Peyer's patch (tissue), 4 donors: Measurements from ENCODE around the gene SLC46A3. TPM values are rescaled to one million over a fixed set of nuclear protein-coding genes. Genes with fewer than 3 reads are reported as not detected.
A peak's percentile ranks its signal among the peaks of the same experiment; 100 is the strongest.

Experiments
- DNase-seq, 3 donors: peaks; one replicate each; pipeline ENCODE4 v3.0.0-alpha.2; 2017 to 2019
- H3K27ac ChIP-seq, 4 donors: fragments of 200-600 bp; sonication (generic); one replicate each; pipeline ENCODE4 v1.5.1; 2016 to 2019
- H3K27me3 ChIP-seq, 2 donors: fragments of 200-600 bp; sonication (generic); one replicate each; pipeline ENCODE4 v1.5.1; 2019
- H3K36me3 ChIP-seq, 3 donors: fragments of 200-600 bp; sonication (generic); one replicate each; pipeline ENCODE4 v1.5.1; 2016 to 2019
- H3K4me1 ChIP-seq, 4 donors: fragments of 200-600 bp; sonication (generic); one replicate each; pipeline ENCODE4 v1.5.1; 2016 to 2019
- H3K4me3 ChIP-seq, 4 donors: fragments of 200-600 bp; sonication (generic); 1 replicate in 3 of 4; 2 replicates in 1 of 4; pipeline ENCODE4 v1.5.1; 2016 to 2019; ENCODE audit warnings: mild to moderate bottlenecking in 1 of 4
- H3K9me3 ChIP-seq, 4 donors: fragments of 200-600 bp; sonication (generic); one replicate each; pipeline ENCODE4 v1.5.1; 2016 to 2019; ENCODE audit warnings: mild to moderate bottlenecking in 1 of 4
- CTCF ChIP-seq, 6 experiments: fragments of 450-650 bp in 4 of 6; fragments of 200-600 bp in 2 of 6; sonication (generic) in 1 of 6; IDR thresholded peaks; one replicate each; pipeline ENCODE4 v1.5.1; 2017 to 2019; ENCODE audit warnings: antibody characterized with exemption in 6 of 6, mild to moderate bottlenecking in 3 of 6, moderate library complexity in 1 of 6
- POLR2A ChIP-seq, 2 donors: fragments of 450-650 bp; IDR thresholded peaks; one replicate each; pipeline ENCODE4 v1.5.1; 2017; ENCODE audit warnings: antibody characterized with exemption in 2 of 2, mild to moderate bottlenecking in 2 of 2, moderate library complexity in 2 of 2
- total RNA-seq, 4 donors: library from RNA; depleted of rRNA; stranded (reverse); fragments of >200 nt; gene quantifications; one replicate each; pipeline ENCODE4 v1.1.0, GENCODE V29; 2016

Gene SLC46A3
- total RNA-seq, 4 donors from 2014 or later = 10.7 to 198 (median 105) TPM

DNA sequence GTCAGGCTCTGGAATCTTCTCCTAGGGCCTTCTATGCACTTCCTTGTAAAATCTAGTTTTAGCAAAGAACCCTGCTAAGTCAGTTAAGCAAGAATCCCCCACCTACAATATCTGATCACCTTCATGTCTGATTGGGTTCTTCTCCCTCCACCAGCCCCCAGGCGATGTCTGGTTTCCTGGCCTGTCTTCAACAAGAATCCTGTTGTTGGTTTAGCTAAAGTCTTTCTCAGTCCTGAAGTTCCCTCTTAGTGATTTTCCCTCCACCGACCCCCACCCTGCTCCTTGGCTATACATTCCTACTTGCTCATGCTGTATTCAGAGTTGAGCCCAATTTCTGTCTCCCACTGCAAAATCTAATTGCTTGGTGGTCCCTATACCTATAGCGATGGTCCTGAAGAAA lies 35.2 kb upstream of the SLC46A3 start:
- Histone ChIP-seq H3K9me3 (peaks cover 0 to 6% (median 0%) of the 10 kb centered on the region in 4 donors), H3K4me3 (no peak overlapping the region), H3K36me3 (no peaks in the 10 kb centered on the region), H3K4me1 (peaks cover 0 to 6% (median 0%) of the 10 kb centered on the region in 4 donors), H3K27me3 (no peaks in the 10 kb centered on the region), H3K27ac (peak overlapping the region in 1 of 4 donors; percentile 7)
- no peak for DNase-seq
- TF ChIP-seq POLR2A (IDR thresholded peaks at IDR 0.05) = no peak
- TF ChIP-seq CTCF (IDR thresholded peaks at IDR 0.05) = no peak

DNA sequence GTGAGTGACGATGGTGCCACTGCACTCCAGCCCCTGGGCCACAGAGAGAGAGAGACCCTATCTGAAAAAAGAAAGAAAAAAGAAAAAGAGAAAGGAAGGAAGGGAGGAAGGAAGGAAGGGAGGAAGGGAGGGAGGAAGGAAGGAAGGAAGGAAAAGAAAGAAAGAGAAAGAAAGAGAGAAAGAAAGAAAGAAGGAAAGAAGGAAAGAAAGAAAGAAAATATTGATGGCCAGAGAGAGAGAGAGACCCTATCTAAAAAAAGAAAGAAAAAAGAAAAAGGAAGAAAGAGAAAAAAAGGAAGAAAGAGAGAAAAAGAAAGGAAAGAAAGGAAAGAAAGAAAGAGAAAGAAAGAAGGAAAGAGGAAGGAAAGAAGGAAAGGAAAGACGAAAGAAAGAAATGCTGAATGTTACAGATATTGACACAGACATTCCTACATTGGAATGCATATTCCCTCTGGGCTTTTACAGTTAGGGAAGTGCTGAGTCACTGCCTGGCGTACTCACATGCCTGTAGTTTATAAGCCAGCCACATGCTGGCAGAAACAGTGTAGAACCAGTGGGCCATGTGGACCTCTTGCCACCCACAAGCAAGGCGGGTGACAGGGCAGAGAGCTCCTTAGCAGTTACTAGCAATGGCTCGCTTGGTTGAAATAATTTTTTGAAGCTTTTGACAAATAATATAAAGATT lies 34.6 kb upstream of the SLC46A3 start:
- Histone ChIP-seq H3K27ac (peak overlapping the region in 1 of 4 donors; percentile 7), H3K36me3 (no peaks in the 10 kb centered on the region), H3K27me3 (no peaks in the 10 kb centered on the region), H3K4me3 (no peak overlapping the region), H3K4me1 (peaks cover 0 to 6% (median 0%) of the 10 kb centered on the region in 4 donors), H3K9me3 (peaks cover 0 to 2% (median 0%) of the 10 kb centered on the region in 4 donors)
- TF ChIP-seq POLR2A (IDR thresholded peaks at IDR 0.05) = no peak
- TF ChIP-seq CTCF (IDR thresholded peaks at IDR 0.05) = peak in 2 of 6 experiments; percentile 35 to 43
- DNase-seq = peak in 1 of 3 donors; percentile 73

DNA sequence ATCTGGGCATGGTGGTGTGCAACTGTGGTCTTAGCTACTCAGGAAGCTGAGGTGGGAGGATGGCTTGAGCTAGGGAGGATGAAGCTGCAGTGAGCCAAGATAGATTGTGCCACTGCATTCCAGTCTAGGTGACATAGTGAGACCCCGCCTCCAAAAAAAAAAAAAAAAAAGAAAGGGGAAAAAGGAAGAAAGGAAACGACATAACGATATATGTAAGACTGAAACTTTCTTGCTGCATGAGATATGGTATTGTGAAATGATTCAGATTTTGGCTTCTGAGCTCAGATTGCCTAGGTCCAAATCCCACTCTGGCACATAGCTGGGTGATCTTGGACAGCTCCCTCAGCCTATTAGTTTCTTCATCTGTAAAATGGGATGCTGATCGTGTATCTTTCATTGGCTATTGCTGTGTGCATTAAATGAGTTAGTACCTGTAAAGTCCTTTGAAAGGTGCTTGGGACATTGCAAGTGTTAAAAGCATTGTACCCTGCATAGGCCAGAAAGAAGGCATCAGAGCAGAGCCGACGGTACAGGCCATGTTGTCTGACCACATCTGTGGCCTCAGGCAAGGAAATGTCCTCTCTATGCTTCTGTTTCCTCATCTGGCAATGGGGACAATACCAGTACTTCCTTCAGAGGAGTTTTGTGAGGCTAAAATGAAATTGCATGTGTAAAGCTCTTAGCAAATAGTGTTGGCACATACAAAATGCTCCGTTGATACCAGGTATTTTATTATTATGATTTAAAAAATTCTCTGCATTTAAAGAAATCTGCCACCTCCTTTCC lies 32.6 kb upstream of the SLC46A3 start:
- TF ChIP-seq CTCF (IDR thresholded peaks at IDR 0.05) (no peak), POLR2A (IDR thresholded peaks at IDR 0.05) (no peak)
- H3K27me3 ChIP-seq = no peaks in the 10 kb centered on the region
- H3K4me3 ChIP-seq = no peak overlapping the region
- DNase-seq = no peak
- no peak overlapping the region for H3K27ac ChIP-seq
- H3K4me1 ChIP-seq = peaks cover 0 to 6% (median 0%) of the 10 kb centered on the region in 4 donors
- H3K36me3 ChIP-seq = no peaks in the 10 kb centered on the region
- no peaks in the 10 kb centered on the region for H3K9me3 ChIP-seq

GRCh38 chr13:28750187-28751045 lies 31.6 kb upstream of the SLC46A3 start:
- Histone ChIP-seq H3K9me3 (no peaks in the 10 kb centered on the region), H3K27me3 (no peaks in the 10 kb centered on the region), H3K36me3 (no peaks in the 10 kb centered on the region), H3K27ac (no peak overlapping the region), H3K4me3 (no peak overlapping the region), H3K4me1 (peaks cover 0 to 6% (median 0%) of the 10 kb centered on the region in 4 donors)
- TF ChIP-seq CTCF (IDR thresholded peaks at IDR 0.05) = no peak
- no peak for TF ChIP-seq POLR2A (IDR thresholded peaks at IDR 0.05)
- no peak for DNase-seq

- no peak for DNase-seq
- Histone ChIP-seq H3K27ac (no peak overlapping the region), H3K4me3 (no peak overlapping the region), H3K9me3 (no peaks in the 10 kb centered on the region), H3K4me1 (no peaks in the 10 kb centered on the region), H3K27me3 (no peaks in the 10 kb centered on the region), H3K36me3 (no peaks in the 10 kb centered on the region)
- TF ChIP-seq POLR2A (IDR thresholded peaks at IDR 0.05) (no peak), CTCF (IDR thresholded peaks at IDR 0.05) (no peak)
These were observed 29.1 kb upstream of the SLC46A3 start for GRCh38 chr13:28747851-28748250.
